ENCODE results near the gene CFAP73.

GRCh38 chr12:113167868-113168267, 18.3 kb downstream of the CFAP73 start:
- TF ChIP-seq CTCF (IDR thresholded peaks at IDR 0.05) (no peak), ZNF512 (CRISPR knock-in tag; IDR thresholded peaks at IDR 0.05; ENCODE audit: borderline replicate concordance) (no peak), MAX (CRISPR knock-in tag; IDR thresholded peaks at IDR 0.05) (no peak), ZNF121 (CRISPR knock-in tag; IDR thresholded peaks at IDR 0.05) (no peak), ATF3 (CRISPR knock-in tag; conservative IDR thresholded peaks at IDR 0.05) (no peak), TCF7 (CRISPR knock-in tag; IDR thresholded peaks at IDR 0.05; ENCODE audit: low read depth) (no peak), ATF2 (CRISPR knock-in tag; IDR thresholded peaks at IDR 0.05; ENCODE audit: borderline replicate concordance, low read depth) (no peak), SMAD3 (CRISPR knock-in tag; IDR thresholded peaks at IDR 0.05; ENCODE audit: borderline replicate concordance) (no peak), IRF2 (CRISPR knock-in tag; IDR thresholded peaks at IDR 0.05; ENCODE audit: borderline replicate concordance, low read depth) (no peak), ARID4B (CRISPR knock-in tag; IDR thresholded peaks at IDR 0.05; ENCODE audit: borderline replicate concordance) (no peak), RELA (CRISPR knock-in tag; IDR thresholded peaks at IDR 0.05; ENCODE audit: borderline replicate concordance) (no peak), ATF6 (CRISPR knock-in tag; IDR thresholded peaks at IDR 0.05) (no peak), STAT6 (CRISPR knock-in tag; conservative IDR thresholded peaks at IDR 0.05; ENCODE audit: low read depth) (no peak), E2F1 (CRISPR knock-in tag; IDR thresholded peaks at IDR 0.05) (no peak)
